Left kidney (tissue), 2 donors: Measurements from ENCODE around the gene NOP9. TPM values are rescaled to one million over a fixed set of nuclear protein-coding genes. Genes with fewer than 3 reads are reported as not detected.
A peak's percentile ranks its signal among the peaks of the same experiment; 100 is the strongest.

Experiments
- DNase-seq: peaks from one replicate; pipeline ENCODE4 v3.0.0-alpha.2; 2013
- polyA plus RNA-seq: library from polyadenylated mRNA; unstranded; fragments of 120-200 nt; gene quantifications from one replicate; pipeline ENCODE4 v1.2.1, GENCODE V29; 2013; ENCODE audit not compliant: insufficient read length

Gene NOP9
- polyA plus RNA-seq, 1 donor, result 29.0 TPM

- no peak for DNase-seq
These were observed 37.7 kb upstream of the NOP9 start for GRCh38 chr14:24261969-24262327.

DNA sequence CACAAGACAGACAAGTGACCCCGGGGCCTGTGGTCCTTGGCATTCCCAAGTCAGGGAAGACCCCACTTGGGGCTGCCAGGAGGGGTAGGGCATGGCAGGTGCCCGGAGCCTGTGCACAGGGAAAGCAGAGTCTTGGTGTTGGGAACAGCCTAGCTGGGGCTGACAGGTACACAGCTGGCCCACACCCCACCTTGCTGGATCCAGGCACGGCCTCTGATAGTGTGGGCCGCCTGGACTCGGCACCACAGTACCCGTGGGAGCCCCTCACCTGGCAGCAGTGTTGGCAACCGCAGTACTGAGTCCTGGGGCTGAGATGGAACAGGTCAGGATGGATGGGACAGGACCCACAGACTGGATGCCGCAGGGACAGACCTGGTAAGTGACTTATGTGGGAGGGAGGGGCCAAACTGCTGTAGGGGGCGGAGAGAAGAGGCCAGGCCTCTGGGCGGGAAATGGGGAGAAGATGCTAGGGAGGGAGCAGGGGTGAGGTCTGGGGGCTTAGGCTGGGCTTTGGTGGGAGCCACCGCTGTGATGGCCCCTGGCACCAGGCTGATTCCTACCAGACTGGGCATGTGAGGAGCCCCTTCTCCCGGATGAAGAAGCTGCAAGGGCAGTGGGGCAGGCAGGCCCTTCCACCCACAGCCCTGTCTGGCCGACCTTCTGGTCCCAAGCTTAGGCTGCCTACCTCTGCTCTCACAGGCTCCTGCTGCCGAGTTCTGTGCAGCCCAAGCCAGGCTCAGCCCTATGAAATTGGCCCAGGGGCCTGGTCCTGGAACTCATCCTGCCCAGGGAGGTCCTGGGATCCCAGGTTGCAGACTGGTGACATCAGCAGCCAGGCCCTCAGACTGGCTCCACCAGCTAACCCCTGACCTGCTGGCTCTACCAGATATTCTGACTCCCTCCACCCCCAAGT, 36.6 kb upstream of the NOP9 start, which contains the start of gene TGM1:
Gene TGM1 (minus strand): TSS at position 357 of the 913 bp plus-strand sequence. CDS start 825 bp downstream, outside the sequence.
- no peak for DNase-seq

GRCh38 chr14:24263848-24264247, 35.8 kb upstream of the NOP9 start:
- DNase-seq, result no peak

DNA sequence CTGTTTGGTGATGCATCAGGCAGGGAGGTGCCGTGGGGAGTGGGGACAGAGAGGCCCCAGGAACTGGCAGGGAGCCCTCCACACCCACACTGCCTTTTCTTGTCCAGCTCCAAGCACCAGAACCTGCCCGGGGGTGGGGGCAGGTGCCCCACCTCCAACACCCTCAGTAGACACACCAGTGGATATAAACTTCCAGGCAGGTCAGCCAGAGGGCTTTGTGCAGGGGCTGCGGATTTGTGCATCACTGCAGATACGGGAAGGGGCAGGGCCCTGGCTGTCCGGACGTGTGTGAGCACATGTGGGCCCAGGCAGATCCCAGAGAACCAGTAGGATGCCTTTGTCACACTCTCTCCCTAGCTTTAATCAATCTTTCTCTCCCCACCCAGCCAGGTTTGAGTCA, 35.4 kb upstream of the NOP9 start:
- no peak for DNase-seq

GRCh38 chr14:24266344-24267244, 33.1 kb upstream of the NOP9 start:
- no peak for DNase-seq

DNA sequence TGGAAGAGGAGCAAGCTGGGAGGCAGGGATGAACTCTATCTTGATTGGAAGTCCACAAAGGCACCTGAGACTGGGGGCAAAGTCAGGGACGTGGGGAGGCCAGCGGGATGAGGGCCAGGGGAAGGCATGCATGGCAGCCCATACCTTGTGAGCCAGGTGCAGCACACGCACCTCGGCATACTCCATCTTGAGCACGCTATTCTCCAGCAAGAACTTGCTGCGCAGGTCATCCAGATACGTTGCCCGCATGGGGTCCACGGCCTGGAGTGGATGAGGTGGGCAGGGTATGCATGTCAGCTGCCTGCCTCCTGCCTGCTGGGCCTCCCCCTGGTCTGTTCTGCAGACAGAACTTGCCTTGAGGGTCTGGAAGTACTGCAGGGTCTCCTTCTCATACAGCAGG, 32.1 kb upstream of the NOP9 start:
- no peak for DNase-seq

- DNase-seq, result no peak
These were observed 31.4 kb upstream of the NOP9 start for GRCh38 chr14:24268225-24268624.

- no peak for DNase-seq
These were observed 30.3 kb upstream of the NOP9 start for GRCh38 chr14:24269368-24269767.

DNA sequence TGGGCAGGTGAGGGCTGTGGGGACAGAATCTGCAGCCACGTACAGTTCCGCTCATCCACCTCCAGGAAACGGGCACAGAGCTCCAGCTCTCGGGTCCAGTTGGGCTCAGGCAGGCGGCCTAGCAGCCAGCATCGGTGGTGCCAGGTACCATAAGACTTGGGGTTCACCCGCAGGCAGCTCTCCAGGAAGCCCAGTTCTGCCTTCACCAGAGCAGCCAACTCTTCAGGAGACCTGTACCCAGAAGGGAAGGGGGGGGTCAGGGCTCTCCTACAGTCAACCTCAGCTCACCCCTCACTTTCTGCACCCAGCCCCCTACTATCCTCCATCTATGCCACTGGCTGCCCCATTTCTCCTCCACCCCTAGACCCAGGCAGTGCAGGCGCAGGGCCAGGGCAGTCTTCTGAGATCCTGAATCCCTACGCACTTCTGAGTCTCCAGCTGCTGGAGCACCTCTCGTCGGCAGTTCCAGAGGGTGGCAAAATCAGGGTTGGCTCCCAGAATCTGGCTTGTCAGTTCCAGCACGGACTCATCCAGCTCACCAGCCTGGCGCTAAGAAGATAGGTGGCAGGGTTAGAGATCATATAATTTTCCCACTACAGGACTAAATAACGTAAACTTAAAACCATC, 29.6 kb upstream of the NOP9 start:
- DNase-seq, result no peak

DNA sequence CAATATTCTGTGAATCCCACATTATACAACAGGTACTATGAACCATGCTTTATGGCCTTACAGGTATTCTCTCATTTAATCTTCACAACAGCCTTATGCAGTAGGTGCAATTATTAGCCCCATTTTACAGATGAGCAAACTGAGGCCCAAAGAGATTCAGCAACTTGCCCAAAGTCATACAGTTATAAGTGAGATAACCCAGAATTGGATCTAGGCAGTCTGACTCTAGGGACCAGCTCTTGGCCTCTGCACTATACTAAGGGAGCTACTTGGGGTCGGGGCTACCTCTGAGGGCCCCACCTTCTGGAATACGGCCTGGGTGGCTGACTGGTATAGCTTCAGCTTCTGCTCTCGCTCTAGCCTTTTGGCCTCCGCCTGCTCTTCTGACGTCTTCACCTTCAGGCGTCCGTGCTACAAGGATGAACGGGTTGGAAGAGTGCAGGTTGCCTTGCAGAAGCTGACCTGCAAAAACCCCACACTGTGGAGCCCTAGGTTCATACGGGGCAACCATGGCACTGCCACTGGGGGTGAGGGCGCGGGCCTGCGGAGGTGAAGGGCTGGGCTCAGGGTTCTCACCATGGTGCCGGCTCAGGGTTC, 29.0 kb upstream of the NOP9 start:
- no peak for DNase-seq

- peak; percentile 88 for DNase-seq
These were observed 28.4 kb upstream of the NOP9 start, which contains the start of gene RABGGTA for GRCh38 chr14:24271134-24271833. TSS of gene RABGGTA (minus strand) at chr14:24271597. CDS start at chr14:24271115, 482 bp downstream.

DNA sequence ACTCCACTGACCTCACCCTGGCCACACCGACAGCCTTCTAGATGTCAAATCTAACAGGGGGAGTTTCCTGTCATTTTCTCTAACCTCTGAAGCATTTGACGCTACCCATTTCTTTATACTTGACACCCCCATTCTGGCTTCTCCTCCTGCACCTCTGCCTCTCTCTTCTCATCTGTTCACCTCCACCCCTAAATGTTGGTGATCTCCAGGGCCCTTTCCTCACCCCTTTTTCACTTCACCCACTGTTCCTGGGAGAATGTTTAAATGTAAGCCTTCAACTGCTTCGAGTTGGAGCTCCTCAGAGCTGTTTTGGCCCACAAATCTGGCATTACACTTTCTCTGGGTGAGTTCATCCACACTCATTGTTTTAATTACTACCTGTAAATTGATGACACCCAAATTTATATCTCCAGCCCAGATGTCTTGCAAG, 27.8 kb upstream of the NOP9 start:
- no peak for DNase-seq

DNA sequence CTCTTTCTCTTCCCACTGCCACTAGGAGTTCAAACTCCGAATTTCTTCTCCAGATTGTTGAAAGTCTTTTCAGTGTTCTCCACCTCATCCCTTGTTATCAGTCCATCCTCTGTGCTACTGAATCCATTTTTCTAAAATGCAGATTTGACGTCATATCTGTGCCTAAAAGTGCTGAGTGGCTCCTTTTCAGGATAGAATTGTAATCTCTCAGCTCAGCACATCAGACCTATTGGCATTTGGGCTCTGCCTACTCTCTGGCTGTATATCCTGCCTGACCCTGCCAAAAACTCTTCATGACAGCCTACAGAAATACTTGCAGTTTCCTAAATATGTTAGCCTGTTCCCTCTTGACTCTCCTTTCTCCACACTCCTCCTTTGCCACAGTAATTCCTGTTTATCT, 27.2 kb upstream of the NOP9 start:
- no peak for DNase-seq

DNA sequence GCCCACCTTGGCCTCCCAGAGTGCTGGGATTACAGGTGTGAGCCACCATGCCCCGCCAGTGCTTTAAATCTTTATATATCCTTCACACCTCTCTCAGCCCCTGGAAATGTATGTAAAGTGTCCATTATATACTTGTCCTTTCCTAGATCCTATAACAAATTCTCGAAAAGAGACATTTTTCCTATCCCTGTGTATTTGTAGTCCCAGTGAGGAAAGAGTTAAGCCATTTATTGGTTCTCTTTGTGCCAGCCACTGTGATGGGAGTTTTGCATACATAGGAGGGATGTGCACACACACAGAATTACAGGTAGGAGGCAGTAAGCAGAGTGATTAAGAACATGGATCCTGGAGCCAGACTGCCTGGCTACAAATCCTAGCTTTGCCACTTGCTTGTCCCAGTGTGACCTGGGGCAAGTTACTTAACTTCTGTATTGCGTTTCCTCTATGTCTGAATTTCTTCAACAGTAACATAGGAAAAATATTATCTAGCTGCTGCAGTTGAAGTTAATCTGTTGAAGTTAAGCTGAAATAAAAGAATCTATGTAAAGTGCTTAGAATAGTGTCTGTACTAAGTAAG, 26.1 kb upstream of the NOP9 start:
- no peak for DNase-seq

DNA sequence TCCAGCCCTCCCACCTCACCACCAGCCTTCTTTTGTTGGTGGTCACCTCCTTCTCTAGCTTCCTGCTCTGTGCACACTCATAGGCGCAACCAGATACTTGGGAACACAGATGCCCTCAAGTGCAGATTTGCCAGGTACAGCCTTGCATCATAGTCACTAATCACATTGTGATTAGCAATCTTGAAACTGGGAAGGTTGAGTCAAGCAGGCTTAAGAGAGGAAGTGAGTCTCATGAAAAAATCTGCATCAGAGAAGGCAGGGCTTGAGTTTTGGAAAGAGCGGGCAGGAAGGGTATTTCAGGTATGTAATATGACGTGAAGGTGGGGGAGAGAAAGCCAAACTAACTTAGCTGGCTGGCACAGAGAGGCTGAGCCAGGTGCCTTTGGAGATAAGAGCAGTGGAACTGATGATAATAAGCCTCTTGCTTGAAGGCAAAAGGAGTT, 25.5 kb upstream of the NOP9 start:
- DNase-seq, result no peak

GRCh38 chr14:24277071-24277470, 22.6 kb upstream of the NOP9 start:
- no peak for DNase-seq

GRCh38 chr14:24277606-24278321, 21.9 kb upstream of the NOP9 start:
- no peak for DNase-seq

GRCh38 chr14:24278424-24278823, 21.2 kb upstream of the NOP9 start:
- DNase-seq, result no peak

DNA sequence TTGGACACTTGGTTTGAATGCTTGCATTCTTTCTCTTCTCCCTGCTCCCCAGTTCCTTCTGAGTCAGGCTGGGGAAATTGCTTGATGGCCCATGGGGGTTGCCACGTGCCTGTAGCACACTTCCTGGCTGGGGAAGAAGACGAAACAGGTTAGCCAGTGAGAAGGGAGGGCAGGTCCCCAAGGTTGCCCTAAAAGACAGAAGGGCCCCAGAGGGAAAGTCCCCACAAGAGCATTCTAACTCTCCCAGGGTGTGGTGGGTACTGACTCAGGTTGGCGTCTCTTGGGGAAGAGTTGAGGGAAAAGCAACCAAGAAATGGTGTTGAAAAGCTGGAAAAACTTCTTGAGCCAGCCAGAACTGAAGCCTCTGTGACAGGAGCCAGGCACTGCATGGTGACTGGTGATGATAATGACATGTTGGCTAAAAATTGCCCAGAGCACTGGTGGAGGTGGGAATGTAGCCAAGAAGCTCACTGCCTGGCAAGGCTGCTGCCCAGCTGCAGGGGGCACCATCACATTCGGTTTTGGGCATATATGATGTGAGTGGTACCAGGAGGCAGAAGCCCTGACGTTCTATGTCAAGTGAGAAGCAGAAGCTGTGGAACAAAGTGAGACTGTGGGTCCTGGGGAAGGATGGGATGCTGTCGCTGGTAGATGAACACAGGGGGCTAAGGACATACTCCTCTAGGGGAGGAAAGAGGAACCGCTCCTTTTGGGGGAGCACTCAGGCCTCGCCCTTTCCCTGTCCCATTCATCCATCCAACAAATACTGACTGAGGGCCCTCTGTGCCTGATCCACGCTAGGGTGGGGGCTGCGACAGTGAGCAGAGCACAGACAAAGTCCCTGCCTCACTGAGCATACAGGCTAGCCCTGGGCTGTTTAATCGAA, 20.1 kb upstream of the NOP9 start:
- DNase-seq, result no peak
